ENCODE measurements around the gene SUPT4H1.

The SUPT4H1 gene

DNA sequence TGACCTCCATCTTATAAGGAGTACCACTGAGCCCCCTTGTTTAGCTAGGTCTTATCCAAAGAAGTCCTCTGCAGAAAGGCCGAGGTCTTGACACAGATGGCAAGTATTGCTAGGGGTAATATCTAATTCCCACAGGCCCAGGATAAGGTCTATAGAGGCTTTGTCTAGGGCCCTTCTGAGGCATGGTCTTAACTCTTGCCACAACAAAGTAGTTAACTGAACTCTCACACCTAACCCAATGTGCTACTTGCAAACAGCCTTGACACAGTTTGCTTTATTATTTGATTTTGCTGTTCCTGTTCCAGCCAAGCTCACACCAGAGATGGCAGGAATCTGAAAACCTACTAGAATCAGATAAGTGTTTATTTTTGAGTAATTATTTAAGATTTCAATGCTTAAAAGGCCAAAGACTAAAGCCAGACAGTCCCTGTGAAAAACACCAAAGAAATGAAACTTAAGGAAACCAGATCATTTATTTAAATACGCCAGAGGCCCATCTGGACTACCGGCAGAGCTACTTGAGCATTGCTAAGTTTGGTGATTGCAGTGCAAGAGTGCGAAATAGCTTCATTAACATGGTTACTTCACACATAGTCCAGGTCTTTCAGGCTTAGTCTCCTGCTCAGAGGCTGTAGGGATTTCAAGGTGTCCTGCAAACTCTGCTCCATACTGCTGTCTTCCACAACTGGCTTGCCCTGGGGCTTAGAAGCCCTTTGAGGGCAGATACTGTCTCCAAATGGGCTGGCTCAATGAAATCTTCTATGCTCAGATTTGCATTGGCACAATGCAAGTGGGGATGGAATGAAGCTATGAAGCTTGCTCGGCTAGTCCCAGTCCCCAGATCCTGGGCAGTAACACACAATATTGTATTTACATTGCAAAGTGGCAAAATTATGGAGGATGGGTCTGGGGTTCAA is 28.5 kb upstream of the SUPT4H1 start:
- no peak overlapping the region for H3K4me3 ChIP-seq (replicated peaks; ENCODE audit: low read depth, low read length)
- no peak for TF ChIP-seq CTCF (IDR thresholded peaks at IDR 0.05; ENCODE audit: low read length, missing control alignments)
- DNase-seq (ENCODE audit: low read depth): no peak

- no peak overlapping the region for H3K4me3 ChIP-seq (replicated peaks; ENCODE audit: low read depth, low read length)
- DNase-seq (ENCODE audit: low read depth): no peak
- no peak for TF ChIP-seq CTCF (IDR thresholded peaks at IDR 0.05; ENCODE audit: low read length, missing control alignments)
These were observed 27.5 kb upstream of the SUPT4H1 start for GRCh38 chr17:58379511-58379824.

GRCh38 chr17:58378733-58379510 is 26.9 kb upstream of the SUPT4H1 start:
- no peak for DNase-seq (ENCODE audit: low read depth)
- TF ChIP-seq CTCF (IDR thresholded peaks at IDR 0.05; ENCODE audit: low read length, missing control alignments): no peak
- no peak overlapping the region for H3K4me3 ChIP-seq (replicated peaks; ENCODE audit: low read depth, low read length)

DNA sequence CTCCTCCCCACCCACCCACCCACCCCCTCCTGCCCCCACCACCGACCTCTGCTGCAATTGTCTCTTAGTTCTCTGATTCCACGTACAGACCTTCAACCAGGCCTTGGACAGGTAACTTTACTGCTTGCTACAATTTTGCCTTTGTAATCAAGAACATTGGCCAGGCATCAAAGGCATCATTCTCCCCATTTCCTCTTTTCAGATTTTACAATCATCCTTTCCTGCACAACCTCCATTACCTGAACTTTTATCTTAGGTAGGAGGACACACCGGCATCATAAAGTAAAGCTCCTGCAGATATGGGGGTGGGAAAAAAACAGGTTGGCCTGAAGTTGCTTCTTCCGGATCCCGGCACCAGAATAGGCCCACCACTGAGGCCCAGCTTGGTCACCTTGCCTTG is 25.7 kb upstream of the SUPT4H1 start:
- no peak for DNase-seq (ENCODE audit: low read depth)
- H3K4me3 ChIP-seq (replicated peaks; ENCODE audit: low read depth, low read length): no peak overlapping the region
- no peak for TF ChIP-seq CTCF (IDR thresholded peaks at IDR 0.05; ENCODE audit: low read length, missing control alignments)

- H3K4me3 ChIP-seq (replicated peaks; ENCODE audit: low read depth, low read length): no peak overlapping the region
- no peak for DNase-seq (ENCODE audit: low read depth)
- TF ChIP-seq CTCF (IDR thresholded peaks at IDR 0.05; ENCODE audit: low read length, missing control alignments): no peak
These were observed 25.1 kb upstream of the SUPT4H1 start for GRCh38 chr17:58377093-58377601.

GRCh38 chr17:58376472-58377000 is 24.5 kb upstream of the SUPT4H1 start:
- no peak overlapping the region for H3K4me3 ChIP-seq (replicated peaks; ENCODE audit: low read depth, low read length)
- DNase-seq (ENCODE audit: low read depth): no peak
- TF ChIP-seq CTCF (IDR thresholded peaks at IDR 0.05; ENCODE audit: low read length, missing control alignments): no peak
